Measurements from ENCODE around the gene MYL1.

MYL1 gene

GRCh38 chr2:210315015-210315788, at the start of gene MYL1:
Gene MYL1 (minus strand): TSS chr2:210315174. CDS start chr2:210315042, 132 bp downstream.
- Histone ChIP-seq H3K9me3 (ENCODE audit: insufficient read depth, low read depth, low read length) (no peaks in the 10 kb centered on the region), H3K9ac (ENCODE audit: low read depth, low read length) (no peak within 1 kb of the TSS), H3K4me3 (ENCODE audit: low read length) (no peak within 1 kb of the TSS), H3K4me1 (ENCODE audit: insufficient read depth, low read length) (no peaks in the 10 kb centered on the region), H3K36me3 (ENCODE audit: insufficient read depth, low read depth, low read length) (no peaks in the 10 kb centered on the region), H3K27me3 (ENCODE audit: insufficient read depth, low read length) (no peaks in the 10 kb centered on the region), H3K27ac (ENCODE audit: low read length) (no peak within 1 kb of the TSS)

- H3K27me3 ChIP-seq (ENCODE audit: insufficient read depth, low read length): no peaks in the 10 kb centered on the region
- no peaks in the 10 kb centered on the region for H3K4me1 ChIP-seq (ENCODE audit: insufficient read depth, low read length)
- H3K9ac ChIP-seq (ENCODE audit: low read depth, low read length): no peak overlapping the region
- H3K9me3 ChIP-seq (ENCODE audit: insufficient read depth, low read depth, low read length): no peaks in the 10 kb centered on the region
- H3K27ac ChIP-seq (ENCODE audit: low read length): no peak overlapping the region
- no peak overlapping the region for H3K4me3 ChIP-seq (ENCODE audit: low read length)
- no peaks in the 10 kb centered on the region for H3K36me3 ChIP-seq (ENCODE audit: insufficient read depth, low read depth, low read length)
These were observed 48.9 kb upstream of the MYL1 start for GRCh38 chr2:210363876-210364275.

GRCh38 chr2:210363261-210363660, 48.3 kb upstream of the MYL1 start:
- Histone ChIP-seq H3K4me3 (ENCODE audit: low read length) (no peak overlapping the region), H3K27me3 (ENCODE audit: insufficient read depth, low read length) (no peaks in the 10 kb centered on the region), H3K36me3 (ENCODE audit: insufficient read depth, low read depth, low read length) (no peaks in the 10 kb centered on the region), H3K27ac (ENCODE audit: low read length) (no peak overlapping the region), H3K4me1 (ENCODE audit: insufficient read depth, low read length) (no peaks in the 10 kb centered on the region), H3K9ac (ENCODE audit: low read depth, low read length) (no peak overlapping the region), H3K9me3 (ENCODE audit: insufficient read depth, low read depth, low read length) (no peaks in the 10 kb centered on the region)

GRCh38 chr2:210360412-210360811, 45.4 kb upstream of the MYL1 start:
- Histone ChIP-seq H3K27ac (ENCODE audit: low read length) (no peak overlapping the region), H3K4me1 (ENCODE audit: insufficient read depth, low read length) (no peaks in the 10 kb centered on the region), H3K27me3 (ENCODE audit: insufficient read depth, low read length) (no peaks in the 10 kb centered on the region), H3K9ac (ENCODE audit: low read depth, low read length) (no peak overlapping the region), H3K36me3 (ENCODE audit: insufficient read depth, low read depth, low read length) (no peaks in the 10 kb centered on the region), H3K4me3 (ENCODE audit: low read length) (no peak overlapping the region), H3K9me3 (ENCODE audit: insufficient read depth, low read depth, low read length) (no peaks in the 10 kb centered on the region)

- Histone ChIP-seq H3K9me3 (ENCODE audit: insufficient read depth, low read depth, low read length) (no peaks in the 10 kb centered on the region), H3K4me3 (ENCODE audit: low read length) (no peak overlapping the region), H3K9ac (ENCODE audit: low read depth, low read length) (no peak overlapping the region), H3K4me1 (ENCODE audit: insufficient read depth, low read length) (no peaks in the 10 kb centered on the region), H3K36me3 (ENCODE audit: insufficient read depth, low read depth, low read length) (no peaks in the 10 kb centered on the region), H3K27me3 (ENCODE audit: insufficient read depth, low read length) (no peaks in the 10 kb centered on the region), H3K27ac (ENCODE audit: low read length) (no peak overlapping the region)
These were observed 42.0 kb upstream of the MYL1 start for GRCh38 chr2:210356944-210357343.

GRCh38 chr2:210337159-210337558, 22.2 kb upstream of the MYL1 start:
- no peaks in the 10 kb centered on the region for H3K27me3 ChIP-seq (ENCODE audit: insufficient read depth, low read length)
- H3K36me3 ChIP-seq (ENCODE audit: insufficient read depth, low read depth, low read length): no peaks in the 10 kb centered on the region
- H3K9ac ChIP-seq (ENCODE audit: low read depth, low read length): no peak overlapping the region
- peaks cover 4% of the 10 kb centered on the region; the same call in 1 of the 2 replicates for H3K9me3 ChIP-seq (ENCODE audit: insufficient read depth, low read depth, low read length)
- no peaks in the 10 kb centered on the region for H3K4me1 ChIP-seq (ENCODE audit: insufficient read depth, low read length)
- no peak overlapping the region for H3K27ac ChIP-seq (ENCODE audit: low read length)
- H3K4me3 ChIP-seq (ENCODE audit: low read length): no peak overlapping the region

- Histone ChIP-seq H3K36me3 (ENCODE audit: insufficient read depth, low read depth, low read length) (no peaks in the 10 kb centered on the region), H3K4me1 (ENCODE audit: insufficient read depth, low read length) (no peaks in the 10 kb centered on the region), H3K4me3 (ENCODE audit: low read length) (no peak overlapping the region), H3K9ac (ENCODE audit: low read depth, low read length) (no peak overlapping the region), H3K27me3 (ENCODE audit: insufficient read depth, low read length) (no peaks in the 10 kb centered on the region), H3K27ac (ENCODE audit: low read length) (no peak overlapping the region), H3K9me3 (ENCODE audit: insufficient read depth, low read depth, low read length) (no peaks in the 10 kb centered on the region)
These were observed 9.9 kb upstream of the MYL1 start for GRCh38 chr2:210324906-210325305.

GRCh38 chr2:210324458-210324857, 9.5 kb upstream of the MYL1 start:
- H3K27ac ChIP-seq (ENCODE audit: low read length): no peak overlapping the region
- no peak overlapping the region for H3K9ac ChIP-seq (ENCODE audit: low read depth, low read length)
- H3K4me1 ChIP-seq (ENCODE audit: insufficient read depth, low read length): no peaks in the 10 kb centered on the region
- H3K9me3 ChIP-seq (ENCODE audit: insufficient read depth, low read depth, low read length): no peaks in the 10 kb centered on the region
- H3K27me3 ChIP-seq (ENCODE audit: insufficient read depth, low read length): no peaks in the 10 kb centered on the region
- H3K4me3 ChIP-seq (ENCODE audit: low read length): no peak overlapping the region
- H3K36me3 ChIP-seq (ENCODE audit: insufficient read depth, low read depth, low read length): no peaks in the 10 kb centered on the region

GRCh38 chr2:210323003-210323402, 8.0 kb upstream of the MYL1 start:
- H3K4me1 ChIP-seq (ENCODE audit: insufficient read depth, low read length): no peaks in the 10 kb centered on the region
- no peaks in the 10 kb centered on the region for H3K9me3 ChIP-seq (ENCODE audit: insufficient read depth, low read depth, low read length)
- H3K9ac ChIP-seq (ENCODE audit: low read depth, low read length): no peak overlapping the region
- no peaks in the 10 kb centered on the region for H3K36me3 ChIP-seq (ENCODE audit: insufficient read depth, low read depth, low read length)
- H3K27ac ChIP-seq (ENCODE audit: low read length): no peak overlapping the region
- H3K4me3 ChIP-seq (ENCODE audit: low read length): no peak overlapping the region
- H3K27me3 ChIP-seq (ENCODE audit: insufficient read depth, low read length): no peaks in the 10 kb centered on the region

- no peaks in the 10 kb centered on the region for H3K4me1 ChIP-seq (ENCODE audit: insufficient read depth, low read length)
- H3K9ac ChIP-seq (ENCODE audit: low read depth, low read length): no peak overlapping the region
- no peaks in the 10 kb centered on the region for H3K36me3 ChIP-seq (ENCODE audit: insufficient read depth, low read depth, low read length)
- H3K4me3 ChIP-seq (ENCODE audit: low read length): no peak overlapping the region
- no peaks in the 10 kb centered on the region for H3K9me3 ChIP-seq (ENCODE audit: insufficient read depth, low read depth, low read length)
- H3K27ac ChIP-seq (ENCODE audit: low read length): no peak overlapping the region
- H3K27me3 ChIP-seq (ENCODE audit: insufficient read depth, low read length): no peaks in the 10 kb centered on the region
These were observed 3.9 kb upstream of the MYL1 start for GRCh38 chr2:210318891-210319290.

GRCh38 chr2:210318486-210318885, 3.5 kb upstream of the MYL1 start:
- Histone ChIP-seq H3K4me1 (ENCODE audit: insufficient read depth, low read length) (no peaks in the 10 kb centered on the region), H3K27ac (ENCODE audit: low read length) (no peak overlapping the region), H3K36me3 (ENCODE audit: insufficient read depth, low read depth, low read length) (no peaks in the 10 kb centered on the region), H3K4me3 (ENCODE audit: low read length) (no peak overlapping the region), H3K27me3 (ENCODE audit: insufficient read depth, low read length) (no peaks in the 10 kb centered on the region), H3K9ac (ENCODE audit: low read depth, low read length) (no peak overlapping the region), H3K9me3 (ENCODE audit: insufficient read depth, low read depth, low read length) (no peaks in the 10 kb centered on the region)

GRCh38 chr2:210310550-210310949, 4.4 kb downstream of the MYL1 start:
- Histone ChIP-seq H3K36me3 (ENCODE audit: insufficient read depth, low read depth, low read length) (no peaks in the 10 kb centered on the region), H3K9me3 (ENCODE audit: insufficient read depth, low read depth, low read length) (no peaks in the 10 kb centered on the region), H3K4me1 (ENCODE audit: insufficient read depth, low read length) (peaks cover 5% of the 10 kb centered on the region; the same call in 1 of the 2 replicates), H3K27me3 (ENCODE audit: insufficient read depth, low read length) (no peaks in the 10 kb centered on the region), H3K9ac (ENCODE audit: low read depth, low read length) (no peak overlapping the region), H3K27ac (ENCODE audit: low read length) (no peak overlapping the region), H3K4me3 (ENCODE audit: low read length) (no peak overlapping the region)

Measured in iPS-20b (cell line).